Small intestine (tissue), 7 donors: ENCODE results near the gene USP16. TPM values are rescaled to one million over a fixed set of nuclear protein-coding genes. Genes with fewer than 3 reads are reported as not detected.

ENCODE experiments used
- DNase-seq, 2 donors: peaks; one replicate each; pipeline versions ENCODE4 v3.0.0 to v3.0.0-alpha.2; 2013
- FAIRE-seq: peaks from 2 replicates; lab custom pipeline; 2012; peaks lifted over from hg19 to GRCh38; lab: Jason Lieb, UNC
- H3K27ac ChIP-seq, 3 donors: one replicate each; pipeline ENCODE4 v1.5.1; 2013; ENCODE audit warnings: low read length in 2 of 3, mild to moderate bottlenecking in 2 of 3, control low read depth in 1 of 3, inconsistent platforms in 1 of 3, low read depth in 1 of 3, moderate library complexity in 1 of 3
- H3K27me3 ChIP-seq, 3 donors: one replicate each; pipeline ENCODE4 v1.6.1; 2013; ENCODE audit warnings: low read length in 3 of 3, inconsistent platforms in 1 of 3; ENCODE audit not compliant: control insufficient read depth in 3 of 3, insufficient read depth in 3 of 3
- H3K36me3 ChIP-seq, 3 donors: one replicate each; pipeline ENCODE4 v1.6.1; 2013; ENCODE audit warnings: low read length in 3 of 3, inconsistent platforms in 1 of 3, low read depth in 1 of 3, mild to moderate bottlenecking in 1 of 3, moderate library complexity in 1 of 3; ENCODE audit not compliant: control insufficient read depth in 3 of 3, insufficient read depth in 2 of 3
- H3K4me1 ChIP-seq, 3 donors: one replicate each; pipeline ENCODE4 v1.6.1; 2013; ENCODE audit warnings: low read length in 2 of 3, inconsistent platforms in 1 of 3, low read depth in 1 of 3, mild to moderate bottlenecking in 1 of 3, moderate library complexity in 1 of 3; ENCODE audit not compliant: control insufficient read depth in 3 of 3, insufficient read depth in 2 of 3
- H3K4me3 ChIP-seq, 3 donors: one replicate each; pipeline ENCODE4 v1.5.1; 2013; ENCODE audit warnings: low read length in 3 of 3, control low read depth in 1 of 3, inconsistent platforms in 1 of 3, low read depth in 1 of 3, mild to moderate bottlenecking in 1 of 3, moderate library complexity in 1 of 3
- H3K9me3 ChIP-seq, 2 donors: one replicate each; pipeline ENCODE4 v1.6.1; 2013; ENCODE audit warnings: low read depth in 1 of 2, low read length in 1 of 2; ENCODE audit not compliant: control insufficient read depth in 2 of 2, insufficient read depth in 1 of 2
- WGBS, 3 donors: extraction: QIAGEN DNeasy Blood & Tissue Kit; methylation state at CpG; one replicate each; pipeline ENCODE4 v1.1.7; 2013; 5-methylcytosine and 5-hydroxymethylcytosine counted together
- polyA plus RNA-seq, 4 donors: library from polyadenylated mRNA; stranded (reverse) in 3 of 4; unstranded in 1 of 4; fragments of 200-250 nt in 3 of 4; fragments of 120-200 nt in 1 of 4; gene quantifications; one replicate each; pipeline versions ENCODE4 v1.2.1 to v1.2.3, GENCODE V29; 2013
- donor health status: healthy with polysubstance abuse.
- donor health status: control.
- donor health status: control.
- donor health status: Bipolar disorder and iron deficiency.
- donor health status: healthy.

The USP16 gene
- polyA plus RNA-seq, 4 donors, result 24.6 to 42.3 (median 29.1) TPM

DNA sequence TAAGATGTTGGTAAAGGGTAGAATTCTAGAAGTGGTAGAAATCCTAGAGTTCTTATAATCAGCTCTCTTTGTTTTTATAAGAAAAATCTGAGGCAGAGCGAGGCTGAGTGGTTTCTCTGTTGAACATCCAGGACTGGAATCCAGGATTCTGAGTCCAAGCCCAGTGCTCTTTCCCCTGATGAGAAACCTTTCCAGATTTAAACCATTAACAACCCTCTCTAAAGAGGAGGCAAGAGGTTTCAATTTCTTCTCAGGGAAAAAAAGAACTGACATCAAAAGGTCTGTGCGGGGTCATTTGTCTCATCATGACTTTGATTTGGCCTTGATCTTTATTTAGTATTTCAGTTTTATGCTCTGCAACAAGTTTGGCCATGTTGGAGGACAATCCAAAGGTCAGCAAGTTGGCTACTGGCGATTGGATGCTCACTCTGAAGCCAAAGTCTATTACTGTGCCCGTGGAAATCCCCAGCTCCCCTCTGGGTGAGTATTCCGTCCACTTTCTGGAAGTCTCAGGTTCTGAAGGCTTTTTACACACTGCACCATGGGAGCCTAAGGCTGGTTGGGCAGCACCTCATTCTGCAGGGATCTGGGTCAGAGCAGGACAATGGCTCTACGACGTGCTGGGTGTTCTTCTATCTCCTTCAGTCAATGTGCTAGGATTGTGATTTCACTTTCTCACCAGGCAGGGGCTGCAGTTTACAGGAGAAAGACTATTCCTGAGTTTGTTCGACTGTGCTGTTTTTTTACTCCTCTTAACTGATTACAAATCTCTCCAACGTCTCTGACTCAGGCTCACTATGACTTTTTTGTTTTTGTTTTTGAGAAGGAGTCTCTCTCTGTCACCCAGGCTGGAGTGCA lies 67.9 kb downstream of the USP16 start:
- Histone ChIP-seq H3K27me3 (no peaks in the 10 kb centered on the region), H3K4me1 (peaks cover 3 to 20% (median 5%) of the 10 kb centered on the region in 3 donors), H3K36me3 (peaks cover 0 to 7% (median 0%) of the 10 kb centered on the region in 3 donors), H3K4me3 (no peak overlapping the region), H3K27ac (peak overlapping the region in 1 of 3 donors; percentile 21), H3K9me3 (no peaks in the 10 kb centered on the region)
- FAIRE-seq, result no peak
- peak in 1 of 2 donors; percentile 46 for DNase-seq
- 48 to 56% (median 52%) methylated on average over 9 of the region's 9 CpGs for WGBS, 3 donors

- WGBS, 3 donors, result 55 to 85% (median 68%) methylated on average over 8 of the region's 8 CpGs
- Histone ChIP-seq H3K4me3 (no peak overlapping the region), H3K27ac (peak overlapping the region; percentile 11 to 84 (median 70))
Observed at GRCh38 chr21:29096218-29097015, 71.9 kb downstream of the USP16 start.

DNA sequence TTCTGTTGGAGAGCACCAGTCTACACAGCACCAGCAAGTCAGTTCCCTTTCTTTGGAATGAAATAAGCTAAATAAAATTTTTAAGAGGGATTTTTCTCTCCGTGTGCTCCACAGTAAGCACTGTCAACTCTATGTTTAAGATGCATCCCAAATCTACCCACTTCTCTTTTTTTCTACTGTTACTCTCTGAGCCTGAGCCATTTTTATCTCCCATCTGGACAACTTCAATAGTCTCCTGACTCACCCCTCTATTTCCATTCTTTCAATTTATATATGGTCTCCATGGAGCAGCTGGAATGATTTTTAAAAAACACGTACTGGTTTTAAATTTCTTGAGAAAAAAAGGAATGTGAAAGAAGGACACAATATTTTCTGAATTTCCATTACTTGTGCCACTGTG lies 73.7 kb downstream of the USP16 start:
- FAIRE-seq, result no peak
- no peak overlapping the region for H3K27ac ChIP-seq
- no peaks in the 10 kb centered on the region for H3K9me3 ChIP-seq
- no peak for DNase-seq
- peaks cover 5 to 32% (median 7%) of the 10 kb centered on the region in 3 donors for H3K4me1 ChIP-seq
- H3K4me3 ChIP-seq, result no peak overlapping the region
- 75 to 93% (median 92%) methylated on average over 2 of the region's 2 CpGs for WGBS, 3 donors
- H3K36me3 ChIP-seq, result peaks cover 0 to 7% (median 0%) of the 10 kb centered on the region in 3 donors
- H3K27me3 ChIP-seq, result no peaks in the 10 kb centered on the region

More at GRCh38 chr21:29096218-29097015, 71.9 kb downstream of the USP16 start:
- no peaks in the 10 kb centered on the region for H3K27me3 ChIP-seq
- peaks cover 0 to 7% (median 0%) of the 10 kb centered on the region in 3 donors for H3K36me3 ChIP-seq
- FAIRE-seq (no peak), DNase-seq (peak; percentile 81 to 88)
- no peaks in the 10 kb centered on the region for H3K9me3 ChIP-seq
- H3K4me1 ChIP-seq, result peaks cover 5 to 32% (median 7%) of the 10 kb centered on the region in 3 donors

- Histone ChIP-seq H3K36me3 (peaks cover 0 to 9% (median 0%) of the 10 kb centered on the region in 3 donors), H3K4me1 (peaks cover 7 to 31% (median 9%) of the 10 kb centered on the region in 3 donors), H3K4me3 (no peak overlapping the region), H3K27ac (no peak overlapping the region), H3K27me3 (no peaks in the 10 kb centered on the region), H3K9me3 (no peaks in the 10 kb centered on the region)
- no peak for FAIRE-seq
- DNase-seq, result no peak
- 89 to 100% (median 98%) methylated on average over 2 of the region's 2 CpGs for WGBS, 3 donors
Observed at GRCh38 chr21:29102791-29103257, 78.4 kb downstream of the USP16 start.

Other genes with a start within 250 kb of the USP16 start
- gene LTN1, start 31.8 kb upstream of the USP16 start, polyA plus RNA-seq, result 10 to 100 TPM in 1 of 4 donors, 1 to 10 TPM in 3; 3.0 to 21.1 (median 5.8) TPM
- 10 to 100 TPM in 3 of 4 donors, 1 to 10 TPM in 1; 8.4 to 14.2 (median 11.8) TPM for gene RWDD2B, start 5.3 kb upstream of the USP16 start, polyA plus RNA-seq
- 100 to 1,000 TPM in 2 of 4 donors, 10 to 100 TPM in 2; 89.2 to 221 (median 118) TPM for gene CCT8, start 49.0 kb downstream of the USP16 start, polyA plus RNA-seq
- gene MAP3K7CL, start 106.0 kb downstream of the USP16 start, polyA plus RNA-seq, result 1 to 10 TPM; 3.0 to 6.9 (median 3.6) TPM